HG03039 (cell line): ENCODE measurements around the gene CLEC2A.
A peak's percentile ranks its signal among the peaks of the same experiment; 100 is the strongest.
"Not testable (repeated sequence)": the region's sequence is repeated elsewhere in the genome, so short reads cannot be mapped to it uniquely, and the experiment has no call there.

Experiments used
- ATAC-seq: cut with Tn5 transposase; IDR thresholded peaks from one replicate; pipeline ENCODE4 v1.9.1; 2021; ENCODE audit warnings: mild to moderate bottlenecking, moderate library complexity; ENCODE audit not compliant: unreplicated experiment

CLEC2A gene

GRCh38 chr12:9932270-9932669 is at the start of gene CLEC2A:
TSS of gene CLEC2A (minus strand) at chr12:9932370. CDS start at chr12:9932329, 41 bp downstream.
- ATAC-seq = no peak

GRCh38 chr12:9980126-9980525 is 48.0 kb upstream of the CLEC2A start:
- no peak for ATAC-seq

- ATAC-seq = no peak
Observed at GRCh38 chr12:9977916-9978315, 45.7 kb upstream of the CLEC2A start.

- not testable (repeated sequence) for ATAC-seq
Observed at GRCh38 chr12:9976626-9977025, 44.5 kb upstream of the CLEC2A start.

GRCh38 chr12:9975614-9976013 is 43.4 kb upstream of the CLEC2A start:
- ATAC-seq = no peak

GRCh38 chr12:9974731-9975130 is 42.6 kb upstream of the CLEC2A start:
- not testable (repeated sequence) for ATAC-seq

- no peak for ATAC-seq
Observed at GRCh38 chr12:9973949-9974348, 41.8 kb upstream of the CLEC2A start.

- ATAC-seq = no peak
Observed at GRCh38 chr12:9971181-9971580, 39.0 kb upstream of the CLEC2A start, which contains the start of gene CLEC12A. TSS of gene CLEC12A (plus strand) at chr12:9971409. CDS start at chr12:9971597, 188 bp downstream.

GRCh38 chr12:9969673-9970072 is 37.5 kb upstream of the CLEC2A start:
- ATAC-seq = no peak

- ATAC-seq = no peak
Observed at GRCh38 chr12:9961901-9962300, 29.7 kb upstream of the CLEC2A start.

GRCh38 chr12:9961106-9961505 is 28.9 kb upstream of the CLEC2A start:
- ATAC-seq = no peak

- no peak for ATAC-seq
Observed at GRCh38 chr12:9960590-9960989, 28.4 kb upstream of the CLEC2A start.

GRCh38 chr12:9957834-9958233 is 25.7 kb upstream of the CLEC2A start:
- ATAC-seq = no peak

- ATAC-seq = not testable (repeated sequence)
Observed at GRCh38 chr12:9952954-9953729, 21.0 kb upstream of the CLEC2A start.

GRCh38 chr12:9951026-9951675 is 19.0 kb upstream of the CLEC2A start:
- no peak for ATAC-seq

GRCh38 chr12:9948606-9949296 is 16.6 kb upstream of the CLEC2A start:
- ATAC-seq = peak; percentile 95

- ATAC-seq = no peak
Observed at GRCh38 chr12:9947674-9948073, 15.5 kb upstream of the CLEC2A start.

- ATAC-seq = no peak
Observed at GRCh38 chr12:9944391-9944790, 12.2 kb upstream of the CLEC2A start.

- ATAC-seq = no peak
Observed at GRCh38 chr12:9943240-9943639, 11.1 kb upstream of the CLEC2A start.

GRCh38 chr12:9941838-9942237 is 9.7 kb upstream of the CLEC2A start:
- no peak for ATAC-seq

GRCh38 chr12:9940375-9940774 is 8.2 kb upstream of the CLEC2A start:
- ATAC-seq = no peak

GRCh38 chr12:9936591-9936990 is 4.4 kb upstream of the CLEC2A start:
- no peak for ATAC-seq
